GDM1 (cell line): ENCODE results near the gene SLC36A3.
"Not testable (repeated sequence)": the region's sequence is repeated elsewhere in the genome, so short reads cannot be mapped to it uniquely, and the experiment has no call there.

Experiments used
- DNase-seq: peaks from one replicate; lab custom pipeline; 2025; lab: John Stamatoyannopoulos, UW

Gene SLC36A3

GRCh38 chr5:151303666-151304065, at the start of gene SLC36A3:
TSS of gene SLC36A3 (minus strand) at chr5:151303766. CDS start at chr5:151303354, 412 bp downstream.
- no peak for DNase-seq

- DNase-seq = no peak
These were observed 48.1 kb upstream of the SLC36A3 start for GRCh38 chr5:151351671-151352070.

- no peak for DNase-seq
These were observed 45.2 kb upstream of the SLC36A3 start for GRCh38 chr5:151348789-151349188.

- no peak for DNase-seq
These were observed 43.8 kb upstream of the SLC36A3 start, which contains the start of gene SLC36A2 for GRCh38 chr5:151347369-151347768. TSS of gene SLC36A2 (minus strand) at chr5:151347559. CDS start at chr5:151347460, 99 bp downstream.

GRCh38 chr5:151345808-151346478, 42.4 kb upstream of the SLC36A3 start:
- no peak for DNase-seq

- DNase-seq = no peak
These were observed 41.7 kb upstream of the SLC36A3 start for GRCh38 chr5:151345187-151345807.

GRCh38 chr5:151344088-151344487, 40.5 kb upstream of the SLC36A3 start:
- DNase-seq = no peak

- no peak for DNase-seq
These were observed 36.4 kb upstream of the SLC36A3 start for GRCh38 chr5:151340004-151340403.

- no peak for DNase-seq
These were observed 35.2 kb upstream of the SLC36A3 start for GRCh38 chr5:151338734-151339133.

- no peak for DNase-seq
These were observed 29.3 kb upstream of the SLC36A3 start for GRCh38 chr5:151332857-151333256.

- DNase-seq = no peak
These were observed 25.2 kb upstream of the SLC36A3 start for GRCh38 chr5:151328734-151329133.

GRCh38 chr5:151327585-151327984, 24.0 kb upstream of the SLC36A3 start:
- no peak for DNase-seq

- DNase-seq = no peak
These were observed 22.7 kb upstream of the SLC36A3 start for GRCh38 chr5:151326266-151326665.

GRCh38 chr5:151320481-151320880, 16.9 kb upstream of the SLC36A3 start:
- no peak for DNase-seq

- DNase-seq = no peak
These were observed 15.5 kb upstream of the SLC36A3 start for GRCh38 chr5:151318850-151319732.

- DNase-seq = no peak
These were observed 14.3 kb upstream of the SLC36A3 start for GRCh38 chr5:151317871-151318270.

GRCh38 chr5:151315998-151316597, 12.5 kb upstream of the SLC36A3 start:
- peak; percentile 10 for DNase-seq

- no peak for DNase-seq
These were observed 9.8 kb upstream of the SLC36A3 start for GRCh38 chr5:151313357-151313756.

- DNase-seq = no peak
These were observed 9.3 kb upstream of the SLC36A3 start for GRCh38 chr5:151312756-151313324.

- no peak for DNase-seq
These were observed 7.4 kb upstream of the SLC36A3 start for GRCh38 chr5:151310932-151311331.

- DNase-seq = not testable (repeated sequence)
These were observed 6.3 kb upstream of the SLC36A3 start for GRCh38 chr5:151309821-151310220.

GRCh38 chr5:151309266-151309665, 5.7 kb upstream of the SLC36A3 start:
- DNase-seq = not testable (repeated sequence)
